HEK293T (cell line): Measurements from ENCODE around the gene ELOVL7.

Experiments used
- CTCF ChIA-PET: fragments of 350-600 bp; formaldehyde crosslinking; extraction: SDS; loops from one replicate; lab custom pipeline; 2021; ENCODE audit warnings: antibody characterized with exemption, inconsistent platforms; lab: Yijun Ruan, JAX
- POLR2A ChIA-PET: fragments of 350-600 bp; formaldehyde crosslinking; extraction: SDS; loops from one replicate; lab custom pipeline; 2020; ENCODE audit warnings: antibody characterized with exemption, inconsistent platforms; lab: Yijun Ruan, JAX
- DNase-seq: peaks from one replicate; pipeline ENCODE4 v3.0.0; 2012; ENCODE audit warnings: mixed read lengths; ENCODE audit errors: extremely low spot score
- ARNT ChIP-seq: fragments of 450-650 bp; IDR thresholded peaks from 2 replicates; pipeline ENCODE4 v1.6.1; 2017; ENCODE audit warnings: mild to moderate bottlenecking
- BHLHE40 ChIP-seq: fragments of 450-650 bp; IDR thresholded peaks from 2 replicates; pipeline ENCODE4 v1.6.1; 2016; ENCODE audit warnings: mild to moderate bottlenecking, moderate library complexity, borderline replicate concordance
- CTBP1 ChIP-seq: fragments of 450-650 bp; IDR thresholded peaks from 2 replicates; pipeline ENCODE4 v1.6.1; 2016; ENCODE audit warnings: borderline replicate concordance
- ELF4 ChIP-seq: fragments of 450-650 bp; IDR thresholded peaks from 2 replicates; pipeline ENCODE4 v1.6.1; 2017; ENCODE audit warnings: antibody characterized with exemption
- FOXA1 ChIP-seq: fragments of 450-650 bp; IDR thresholded peaks from 2 replicates; pipeline ENCODE4 v1.6.1; 2016; ENCODE audit warnings: mild to moderate bottlenecking
- FOXK2 ChIP-seq: fragments of 450-650 bp; IDR thresholded peaks from 2 replicates; pipeline ENCODE4 v1.6.1; 2016; ENCODE audit warnings: mild to moderate bottlenecking
- FOXM1 ChIP-seq: fragments of 450-650 bp; IDR thresholded peaks from 2 replicates; pipeline ENCODE4 v1.6.1; 2017; ENCODE audit warnings: mild to moderate bottlenecking, borderline replicate concordance
- HDGF ChIP-seq: fragments of 450-650 bp; IDR thresholded peaks from 2 replicates; pipeline ENCODE4 v1.6.1; 2017; ENCODE audit warnings: antibody characterized with exemption, borderline replicate concordance
- L3MBTL2 ChIP-seq: fragments of 450-650 bp; conservative IDR thresholded peaks from 2 replicates; pipeline ENCODE4 v1.6.1; 2016; ENCODE audit warnings: mild to moderate bottlenecking
- LEF1 ChIP-seq: fragments of 450-650 bp; IDR thresholded peaks from 2 replicates; pipeline ENCODE4 v1.6.1; 2017; ENCODE audit warnings: mild to moderate bottlenecking, borderline replicate concordance
- NFRKB ChIP-seq: fragments of 450-650 bp; IDR thresholded peaks from 2 replicates; pipeline ENCODE4 v1.6.1; 2016; ENCODE audit warnings: mild to moderate bottlenecking, moderate library complexity
- SP1 ChIP-seq: fragments of 450-650 bp; IDR thresholded peaks from 2 replicates; pipeline ENCODE4 v1.6.1; 2017
- SUZ12 ChIP-seq: fragments of 450-650 bp; IDR thresholded peaks from 2 replicates; pipeline ENCODE4 v1.6.1; 2016; ENCODE audit warnings: mild to moderate bottlenecking
- TARDBP ChIP-seq: fragments of 450-650 bp; IDR thresholded peaks from 2 replicates; pipeline ENCODE4 v1.6.1; 2016
- ZNF384 ChIP-seq: fragments of 450-650 bp; IDR thresholded peaks from 2 replicates; pipeline ENCODE4 v1.6.1; 2016
- TF ChIP-seq, protein P1 (sequence below): fragments of 450-650 bp; IDR thresholded peaks from 2 replicates; pipeline ENCODE4 v1.6.1; 2016

Gene ELOVL7

DNA sequence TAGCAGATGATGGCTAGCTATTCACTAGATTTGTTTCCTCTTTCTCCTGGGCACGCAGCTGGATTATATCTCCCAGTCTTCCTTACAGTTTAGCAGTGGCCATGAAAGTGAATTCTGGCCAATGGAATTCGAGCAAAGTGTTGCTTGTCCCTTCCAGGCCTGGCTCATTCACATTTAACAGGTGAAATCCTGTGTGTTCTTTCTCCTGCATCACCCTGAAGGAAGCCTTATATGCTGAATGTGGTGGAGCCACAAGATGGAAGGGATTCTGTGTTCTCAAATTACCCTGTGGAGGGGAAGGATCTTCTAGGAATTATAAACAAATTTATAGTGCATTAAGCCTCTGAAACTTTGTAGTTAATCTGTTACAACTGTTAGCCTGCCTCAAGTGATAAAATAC lies 8.2 kb upstream of the ELOVL7 start:
- ChIA-PET POLR2A (no interaction called here), CTCF (interaction anchor here (0.9 kb wide), 1 partner anchor 153 kb away, joined by 3 read pairs; the partner anchor contains the start of gene DEPDC1B)
- TF ChIP-seq, protein P1, sequence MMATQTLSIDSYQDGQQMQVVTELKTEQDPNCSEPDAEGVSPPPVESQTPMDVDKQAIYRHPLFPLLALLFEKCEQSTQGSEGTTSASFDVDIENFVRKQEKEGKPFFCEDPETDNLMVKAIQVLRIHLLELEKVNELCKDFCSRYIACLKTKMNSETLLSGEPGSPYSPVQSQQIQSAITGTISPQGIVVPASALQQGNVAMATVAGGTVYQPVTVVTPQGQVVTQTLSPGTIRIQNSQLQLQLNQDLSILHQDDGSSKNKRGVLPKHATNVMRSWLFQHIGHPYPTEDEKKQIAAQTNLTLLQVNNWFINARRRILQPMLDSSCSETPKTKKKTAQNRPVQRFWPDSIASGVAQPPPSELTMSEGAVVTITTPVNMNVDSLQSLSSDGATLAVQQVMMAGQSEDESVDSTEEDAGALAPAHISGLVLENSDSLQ: no peak
- no peak for TF ChIP-seq TARDBP
- DNase-seq: no peak

DNA sequence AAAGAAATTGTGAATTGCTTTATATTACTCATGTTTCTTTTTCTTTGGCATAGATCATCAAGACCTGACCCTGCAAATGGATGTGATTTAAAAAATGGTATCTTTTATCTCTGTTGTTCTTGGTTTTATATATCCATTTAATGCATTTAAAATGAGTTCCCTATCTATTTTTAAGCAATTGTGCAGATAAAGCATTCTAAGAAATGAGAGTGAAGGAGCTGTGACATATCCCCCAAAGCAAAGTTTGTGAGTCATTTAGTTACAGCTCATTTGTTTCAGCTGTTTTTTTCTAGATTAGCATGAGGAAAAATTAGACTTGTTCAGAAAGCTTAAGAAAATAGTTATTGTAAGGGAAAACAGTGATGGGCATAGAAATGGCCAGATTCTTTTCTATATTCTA lies 7.6 kb upstream of the ELOVL7 start:
- TF ChIP-seq BHLHE40 (no peak), CTBP1 (no peak), FOXA1 (no peak), FOXM1 (no peak), FOXK2 (no peak), ARNT (no peak), HDGF (no peak), L3MBTL2 (no peak), ELF4 (no peak), NFRKB (no peak), SUZ12 (no peak), ZNF384 (no peak), SP1 (no peak)
- TF ChIP-seq, protein P1: no peak
- CTCF ChIA-PET: interaction anchor here (0.7 kb wide), 1 partner anchor 1378 kb away, joined by 4 read pairs; no protein-coding TSS in a partner anchor
- POLR2A ChIA-PET: interaction anchor here (0.8 kb wide), 1 partner anchor 152 kb away, joined by 3 read pairs; the partner anchor contains the start of gene DEPDC1B

DNA sequence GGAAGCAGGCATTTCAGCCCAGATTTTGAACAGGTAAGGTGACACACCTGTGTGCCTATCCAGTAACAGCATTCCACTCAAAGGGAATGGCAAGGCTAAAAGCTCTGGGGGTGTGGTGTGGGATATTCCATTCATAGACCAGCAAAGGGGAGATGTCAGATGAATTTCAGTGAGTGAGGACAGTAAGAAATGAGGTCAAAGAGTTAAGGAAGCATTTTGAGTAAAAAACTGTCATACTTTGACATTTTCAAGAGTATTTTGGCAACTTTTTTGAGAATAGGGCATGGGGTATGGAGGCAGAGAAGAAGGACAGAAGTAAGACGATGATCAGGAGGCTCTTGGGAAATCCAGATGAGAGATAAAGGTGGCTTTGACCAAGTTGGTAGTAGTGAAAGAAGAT lies 2.2 kb upstream of the ELOVL7 start:
- TF ChIP-seq BHLHE40 (no peak), SUZ12 (no peak), CTBP1 (no peak), FOXA1 (no peak), SP1 (no peak), ARNT (no peak), LEF1 (no peak), L3MBTL2 (no peak), ZNF384 (no peak), FOXK2 (no peak), ELF4 (no peak), TARDBP (no peak), HDGF (no peak), FOXM1 (no peak), NFRKB (no peak)
- TF ChIP-seq, protein P1: no peak
- DNase-seq: no peak
- CTCF ChIA-PET: no interaction called here
- POLR2A ChIA-PET: no interaction called here

More for the DNA sequence above, 7.6 kb upstream of the ELOVL7 start:
- no peak for DNase-seq

DNA sequence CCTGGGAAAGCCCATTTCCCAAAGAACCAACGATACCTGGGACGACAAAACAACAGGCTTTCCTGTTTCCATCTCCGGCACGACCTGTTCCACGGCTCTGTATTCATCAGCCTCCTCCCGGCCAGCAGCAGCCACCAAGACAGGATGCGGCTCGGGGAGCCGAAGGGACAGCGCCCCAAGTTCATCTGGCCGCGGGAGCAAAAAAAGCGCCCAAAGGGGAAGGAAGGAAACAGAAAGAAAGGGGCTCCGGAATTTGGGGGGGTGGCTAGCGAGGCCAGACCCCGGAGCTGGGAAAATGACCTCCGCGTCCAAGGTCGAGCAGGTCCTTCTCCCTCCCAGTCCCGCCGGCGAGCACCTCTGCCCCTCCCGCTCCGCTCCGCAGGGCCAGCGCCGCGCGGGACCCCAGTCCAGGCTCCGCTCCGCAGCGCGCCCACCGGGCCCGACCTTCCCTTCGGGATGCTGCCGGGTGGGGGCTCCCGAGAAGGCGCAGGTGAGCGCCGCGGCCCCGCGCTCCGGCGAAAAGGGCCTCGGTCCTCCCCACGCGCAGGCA lies 608 bp downstream of the ELOVL7 start:
- POLR2A ChIA-PET: interaction anchor here (1.5 to 2.8 kb wide), 3 partner anchors 22 to 144 kb away, joined by 3 to 13 read pairs (median 6); partner anchors contain the start of genes DEPDC1B, ERCC8 and NDUFAF2
- no peak for TF ChIP-seq BHLHE40
- DNase-seq: peak; percentile 28
- CTCF ChIA-PET: no interaction called here

DNA sequence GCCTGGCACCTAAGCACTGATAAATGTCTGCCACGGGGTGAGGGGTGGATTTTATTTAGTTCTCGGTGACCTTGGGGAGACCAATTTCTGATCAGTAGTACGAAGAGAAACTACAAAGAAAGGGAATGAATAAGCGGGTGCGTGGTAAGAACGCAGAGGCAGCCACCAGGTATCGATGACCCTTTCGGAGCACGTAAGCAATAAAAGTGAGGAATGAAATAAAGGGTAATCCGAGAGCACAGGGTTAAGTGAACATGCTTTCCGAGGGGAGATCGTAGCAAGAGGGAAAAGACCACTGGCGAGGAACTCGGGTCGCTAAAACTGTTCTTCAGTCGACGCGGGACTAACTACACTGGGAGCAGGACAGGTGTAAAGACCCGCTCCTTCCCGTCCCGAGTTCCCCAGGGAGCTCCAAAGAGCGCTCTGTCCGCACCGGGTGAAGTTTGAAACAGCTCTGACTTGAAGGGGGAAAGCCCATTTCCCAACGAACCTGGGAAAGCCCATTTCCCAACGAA lies 1.1 kb downstream of the ELOVL7 start:
- TF ChIP-seq ELF4 (no peak), CTBP1 (no peak), BHLHE40 (no peak), TARDBP (no peak), SP1 (no peak), SUZ12 (no peak), FOXM1 (no peak), ZNF384 (no peak), HDGF (no peak), LEF1 (no peak), FOXK2 (no peak), L3MBTL2 (no peak), FOXA1 (no peak), ARNT (no peak)
- CTCF ChIA-PET: no interaction called here
- POLR2A ChIA-PET: interaction anchor here (1.5 to 2.8 kb wide), 2 partner anchors 103 to 143 kb away, joined by 6 to 13 read pairs; partner anchors contain the start of genes DEPDC1B, ERCC8 and NDUFAF2

DNA sequence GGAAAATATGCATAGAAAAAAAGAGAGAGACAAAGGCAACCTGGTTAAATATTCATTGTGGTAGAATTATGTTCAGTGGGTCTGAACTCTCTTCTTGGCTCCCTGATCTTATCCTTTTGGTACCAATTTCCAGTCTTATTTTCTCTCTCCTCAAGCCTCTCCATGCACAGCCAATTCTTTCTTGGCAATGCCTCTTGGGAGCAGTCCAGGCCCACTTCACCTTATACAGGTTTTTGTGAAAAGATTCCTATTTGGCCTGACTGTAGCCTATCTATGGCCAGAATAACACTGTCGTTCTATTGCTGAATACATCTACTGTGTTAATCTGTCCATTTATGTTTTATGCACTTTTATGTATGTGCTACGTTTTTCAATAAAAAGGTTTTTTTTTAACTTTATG lies 2.7 kb downstream of the ELOVL7 start:
- TF ChIP-seq ELF4: no peak
- TF ChIP-seq LEF1: no peak
- no peak for TF ChIP-seq TARDBP
- no peak for TF ChIP-seq L3MBTL2
- TF ChIP-seq CTBP1: no peak
- no peak for DNase-seq
- ChIA-PET CTCF (no interaction called here), POLR2A (no interaction called here)

More for the DNA sequence above, 1.1 kb downstream of the ELOVL7 start:
- peak; percentile 19 for DNase-seq
